GM12874 (cell line): ENCODE data around the gene C11orf65.

Source experiments
- CTCF ChIP-seq: IDR thresholded peaks from 2 replicates; pipeline ENCODE4 v1.5.1; 2011; ENCODE audit warnings: low read depth, mild to moderate bottlenecking, control low read depth, low read length, moderate library complexity; ENCODE audit not compliant: insufficient read depth

Gene C11orf65

GRCh38 chr11:108500721-108501120 is 33.4 kb upstream of the C11orf65 start:
- no peak for TF ChIP-seq CTCF

GRCh38 chr11:108500169-108500568 is 32.8 kb upstream of the C11orf65 start:
- no peak for TF ChIP-seq CTCF

DNA sequence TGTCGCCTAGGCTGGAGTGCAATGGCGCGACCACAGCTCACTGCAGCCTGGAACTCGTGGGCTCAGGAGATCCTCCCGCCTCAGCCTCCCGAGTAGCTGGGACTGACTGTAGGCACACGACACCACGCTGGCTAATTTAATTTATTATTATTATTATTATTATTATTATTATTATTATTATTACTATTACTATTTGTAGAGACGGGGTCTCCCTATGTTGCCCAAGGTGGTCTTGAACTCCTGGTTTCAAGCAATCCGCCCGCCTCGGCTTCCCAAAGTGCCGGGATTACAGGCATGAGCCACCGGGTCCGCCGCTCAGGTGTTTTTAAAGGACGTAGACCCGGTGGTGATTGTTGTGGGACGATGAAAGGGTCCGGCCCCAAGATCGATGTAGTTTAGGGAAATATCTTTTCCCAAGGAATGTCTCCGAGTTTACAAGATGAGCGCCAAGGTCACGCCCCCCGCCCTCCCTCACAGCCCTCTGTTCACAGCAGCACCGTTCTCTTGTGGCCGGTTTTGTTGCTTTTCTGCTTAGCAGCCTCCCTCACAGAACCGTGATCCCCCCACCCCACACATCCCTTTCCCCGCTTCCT is 31.6 kb upstream of the C11orf65 start:
- TF ChIP-seq CTCF, result no peak

DNA sequence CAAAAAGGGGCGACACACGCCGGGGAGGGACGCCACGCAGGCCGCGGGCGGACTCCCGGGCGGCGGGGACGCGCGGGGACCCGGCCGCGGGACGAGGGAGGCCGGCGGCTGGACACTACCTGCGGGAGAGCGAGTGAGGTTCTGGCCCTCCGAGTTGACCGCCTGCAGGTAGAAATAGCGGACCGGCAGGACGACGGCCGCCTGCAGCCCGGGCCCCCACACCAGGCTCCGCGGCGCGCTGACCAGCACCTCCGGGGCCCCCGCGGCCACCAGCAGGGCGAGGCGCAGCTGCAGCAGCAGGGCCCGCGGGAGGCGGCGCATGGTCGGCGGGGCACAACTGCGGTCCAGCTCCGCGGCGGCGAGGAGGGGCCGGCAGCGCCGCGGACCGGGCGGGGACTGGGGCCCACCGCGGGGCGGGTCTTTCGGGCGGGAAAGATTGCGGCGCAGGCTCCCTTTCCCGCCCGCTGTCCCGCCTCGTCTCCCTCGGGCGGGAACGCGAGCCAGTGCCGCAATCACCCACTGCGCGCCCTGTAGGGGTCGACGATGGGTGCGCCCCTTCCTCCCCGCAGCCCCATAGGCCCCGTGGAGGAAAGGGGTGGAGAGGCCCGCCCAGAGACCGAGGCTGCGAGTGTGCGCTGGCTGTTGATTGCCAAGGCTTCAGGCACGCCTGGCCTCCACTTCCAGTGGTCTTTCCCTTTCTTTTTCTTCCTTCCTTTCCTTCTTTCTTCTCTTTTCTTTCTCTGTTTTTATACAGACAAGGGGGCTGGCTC is 30.9 kb upstream of the C11orf65 start, which contains the start of gene POGLUT3:
Gene POGLUT3, minus strand, starts transcription at position 339 of the 770 bp plus-strand sequence. Its CDS starts 18 bp downstream, at position 321.
- no peak for TF ChIP-seq CTCF

- no peak for TF ChIP-seq CTCF
These were observed 30.2 kb upstream of the C11orf65 start for GRCh38 chr11:108497317-108498045.

- no peak for TF ChIP-seq CTCF
These were observed 29.4 kb upstream of the C11orf65 start for GRCh38 chr11:108496643-108497256.

GRCh38 chr11:108495326-108495725 is 28.0 kb upstream of the C11orf65 start:
- no peak for TF ChIP-seq CTCF
